B cell (primary cell): ENCODE measurements around the gene FAM168A. TPM values are rescaled to one million over a fixed set of nuclear protein-coding genes. Genes with fewer than 3 reads are reported as not detected.

Experiments used
- ATAC-seq: fragments of 200-7000 bp; cut with Tn5 transposase; one replicate; pipeline ENCODE4 v1.10.0; 2021; ENCODE audit warnings: low read depth, mild to moderate bottlenecking, moderate number of reproducible peaks, moderate library complexity
- CTCF ChIA-PET: fragments of 350-600 bp; sonication (Branson Sonifier 250); formaldehyde crosslinking; loops from one replicate; lab custom pipeline; 2021; ENCODE audit warnings: antibody characterized with exemption, inconsistent platforms; lab: Charles Lee
- POLR2A ChIA-PET: fragments of 350-600 bp; sonication (Branson Sonifier 250); formaldehyde crosslinking; loops from one replicate; lab custom pipeline; 2021; ENCODE audit warnings: antibody characterized with exemption; lab: Charles Lee
- DNase-seq: peaks from one replicate; pipeline ENCODE4 v3.0.0; 2013
- H2AFZ ChIP-seq: 2 replicates; pipeline ENCODE4 v1.6.1; 2012; ENCODE audit warnings: mild to moderate bottlenecking, low read depth, low read length; ENCODE audit not compliant: insufficient read depth, poor library complexity, severe bottlenecking
- H3K27ac ChIP-seq, 2 donors: 1 replicate in 1 of 2; 2 replicates in 1 of 2; pipeline ENCODE4 v1.5.1; 2012 to 2013; ENCODE audit warnings: low read length in 2 of 2, mild to moderate bottlenecking in 2 of 2, moderate library complexity in 1 of 2
- H3K27me3 ChIP-seq, 4 experiments: fragments of 200-600 bp in 1 of 4; sonication (generic) in 1 of 4; replicated peaks in 1 of 4; 1 replicate in 2 of 4; 2 replicates in 2 of 4; pipeline versions ENCODE4 v1.6.1 to v1.7.0; 2013 to 2016; ENCODE audit warnings: low read length in 3 of 4, mild to moderate bottlenecking in 2 of 4, mixed read lengths in 1 of 4, moderate library complexity in 1 of 4; ENCODE audit not compliant: insufficient read depth in 4 of 4, control insufficient read depth in 3 of 4; ENCODE audit errors: control extremely low read depth in 1 of 4
- H3K36me3 ChIP-seq, 2 experiments: replicated peaks in 1 of 2; 1 replicate in 1 of 2; 2 replicates in 1 of 2; pipeline versions ENCODE4 v1.6.1 to v1.7.1; 2013; ENCODE audit warnings: low read length in 1 of 2; ENCODE audit not compliant: insufficient read depth in 2 of 2, control insufficient read depth in 1 of 2; ENCODE audit errors: control extremely low read depth in 1 of 2, extremely low read depth in 1 of 2
- H3K4me1 ChIP-seq, 2 donors: fragments of 200-600 bp in 1 of 2; sonication (generic) in 1 of 2; 1 replicate in 1 of 2; 2 replicates in 1 of 2; pipeline versions ENCODE4 v1.5.1 to v1.6.1; 2013 to 2017; ENCODE audit warnings: low read length in 2 of 2; ENCODE audit not compliant: control insufficient read depth in 2 of 2, insufficient read depth in 2 of 2
- H3K4me2 ChIP-seq: replicated peaks from 2 replicates; pipeline ENCODE3; 2012; ENCODE audit warnings: mild to moderate bottlenecking, low read depth, low read length; ENCODE audit not compliant: poor library complexity, severe bottlenecking
- H3K4me3 ChIP-seq, 5 experiments: fragments of 200-600 bp in 1 of 5; sonication (generic) in 1 of 5; 1 replicate in 3 of 5; 2 replicates in 2 of 5; pipeline versions ENCODE4 v1.5.1 to v1.7.0; 2011 to 2016; ENCODE audit warnings: low read length in 4 of 5, mild to moderate bottlenecking in 4 of 5, low read depth in 2 of 5, control low read depth in 1 of 5, moderate library complexity in 1 of 5; ENCODE audit not compliant: insufficient read depth in 1 of 5; ENCODE audit errors: control extremely low read depth in 1 of 5, extremely low read depth in 1 of 5
- H3K79me2 ChIP-seq: fragments of 200-600 bp; sonication (generic); one replicate; pipeline ENCODE4 v1.6.0; 2016; ENCODE audit warnings: low read length; ENCODE audit not compliant: control insufficient read depth, insufficient read depth
- H3K9ac ChIP-seq: fragments of 200-600 bp; sonication (generic); 2 replicates; pipeline ENCODE4 v1.6.1; 2017; ENCODE audit warnings: mild to moderate bottlenecking, low read length, moderate library complexity
- H3K9me3 ChIP-seq, 3 donors: one replicate each; pipeline versions ENCODE4 v1.6.1 to v1.7.1; 2013; ENCODE audit warnings: low read length in 2 of 3; ENCODE audit not compliant: control insufficient read depth in 2 of 3, insufficient read depth in 1 of 3; ENCODE audit errors: control extremely low read depth in 1 of 3
- H4K20me1 ChIP-seq: 2 replicates; pipeline ENCODE4 v1.6.0; 2012; ENCODE audit warnings: mild to moderate bottlenecking, low read length; ENCODE audit not compliant: insufficient read depth, control insufficient read depth, poor library complexity, severe bottlenecking
- H3K27ac Mint-ChIP-seq: one replicate; pipeline ENCODE4 v1.8.0; 2021; ENCODE audit warnings: mixed read lengths
- H3K27me3 Mint-ChIP-seq: one replicate; pipeline ENCODE4 v1.8.0; 2021; ENCODE audit warnings: mixed read lengths
- H3K4me1 Mint-ChIP-seq: one replicate; pipeline ENCODE4 v1.8.0; 2021; ENCODE audit warnings: mixed read lengths
- H3K4me3 Mint-ChIP-seq: one replicate; pipeline ENCODE4 v1.8.0; 2021; ENCODE audit warnings: mixed read lengths
- H3K9me3 Mint-ChIP-seq: one replicate; pipeline ENCODE4 v1.8.0; 2022; ENCODE audit warnings: mixed read lengths; ENCODE audit not compliant: insufficient read depth
- CTCF ChIP-seq: fragments of 200-600 bp; IDR thresholded peaks from one replicate; pipeline ENCODE4 v1.8.0; 2022; ENCODE audit warnings: antibody characterized with exemption, mild to moderate bottlenecking
- EZH2 ChIP-seq: IDR thresholded peaks from 2 replicates; pipeline ENCODE4 v1.6.1; 2012; ENCODE audit warnings: borderline replicate concordance, low read depth, mild to moderate bottlenecking, moderate library complexity, low read length; ENCODE audit not compliant: insufficient read depth, poor library complexity, severe bottlenecking
- WGBS: methylation state at CpG from one replicate; pipeline ENCODE4 v1.1.5; 2013; ENCODE audit warnings: missing lambda C conversion rate; ENCODE audit not compliant: insufficient coverage; 5-methylcytosine and 5-hydroxymethylcytosine counted together
- intact Hi-C: fragments of 100-400 bp; cut with micrococcal nuclease; formaldehyde crosslinking; loops from one replicate; pipeline ENCODE4 v1.10.0; 2022
- polyA plus RNA-seq: library from polyadenylated mRNA; depleted of rRNA; stranded (reverse); fragments of >200 nt; gene quantifications from 2 replicates; pipeline ENCODE4 v1.2.3, GENCODE V29; 2012
- total RNA-seq, 2 donors: library from RNA; stranded (reverse); fragments of 120-200 nt in 1 of 2; gene quantifications; 1 replicate in 1 of 2; 2 replicates in 1 of 2; pipeline versions ENCODE4 v1.2.3 to v1.2.4, GENCODE V29; 2013 to 2022

The FAM168A gene
- total and polyA plus RNA-seq, 2 donors (not counting 1 experiment from before 2014, with no cell fraction given), result 11.0 to 26.8 TPM

- no peak overlapping the region for H3K4me3 ChIP-seq
- no peak overlapping the region for H3K27ac Mint-ChIP-seq
- H2AFZ ChIP-seq, result no peak overlapping the region
- peaks cover 0 to under 1% of the 10 kb centered on the region in 2 experiments for H3K36me3 ChIP-seq
- H3K9me3 ChIP-seq, result no peaks in the 10 kb centered on the region
- no peaks in the 10 kb centered on the region for H4K20me1 ChIP-seq
- ChIA-PET CTCF (no interaction called here), POLR2A (no interaction called here)
- no peak overlapping the region for H3K4me3 Mint-ChIP-seq
- H3K27me3 Mint-ChIP-seq, result no peaks in the 10 kb centered on the region
- H3K79me2 ChIP-seq, result no peaks in the 10 kb centered on the region
- no peaks in the 10 kb centered on the region for H3K27me3 ChIP-seq
- H3K4me1 ChIP-seq, result no peaks in the 10 kb centered on the region
- WGBS, result 96% methylated on average over 2 of the region's 4 CpGs
- no peak overlapping the region for H3K27ac ChIP-seq
- H3K9ac ChIP-seq, result no peak overlapping the region
- no peak for ATAC-seq
- no peak for DNase-seq
- H3K4me2 ChIP-seq, result no peak overlapping the region
- no peak for TF ChIP-seq CTCF
- no peak for TF ChIP-seq EZH2
- intact Hi-C loops, result no loop called here
- H3K4me1 Mint-ChIP-seq, result no peaks in the 10 kb centered on the region
- H3K9me3 Mint-ChIP-seq, result no peaks in the 10 kb centered on the region
Observed at GRCh38 chr11:73453562-73453961, 144.3 kb downstream of the FAM168A start.

- Histone ChIP-seq H2AFZ (no peak overlapping the region), H3K79me2 (no peaks in the 10 kb centered on the region), H4K20me1 (no peaks in the 10 kb centered on the region), H3K9me3 (no peaks in the 10 kb centered on the region), H3K4me2 (no peak overlapping the region), H3K4me1 (no peaks in the 10 kb centered on the region), H3K36me3 (peaks cover 0 to 2% of the 10 kb centered on the region in 2 experiments), H3K9ac (no peak overlapping the region), H3K27me3 (no peaks in the 10 kb centered on the region), H3K27ac (no peak overlapping the region), H3K4me3 (no peak overlapping the region)
- Mint-ChIP-seq H3K9me3 (no peaks in the 10 kb centered on the region), H3K27me3 (no peaks in the 10 kb centered on the region), H3K4me1 (no peaks in the 10 kb centered on the region), H3K4me3 (no peak overlapping the region), H3K27ac (no peak overlapping the region)
- TF ChIP-seq CTCF (no peak), EZH2 (no peak)
- ATAC-seq, result no peak
- POLR2A ChIA-PET, result interaction anchor here (0.6 kb wide), 1 partner anchor 20 kb away, joined by 8 read pairs; no protein-coding TSS in a partner anchor
- CTCF ChIA-PET, result no interaction called here
- no peak for DNase-seq
- no CpG with 5 or more reads among the region's 2 CpGs for WGBS
- intact Hi-C loops, result no loop called here
Observed at GRCh38 chr11:73452726-73453125, 145.2 kb downstream of the FAM168A start.
